GM19193 (cell line): ENCODE measurements around the gene SLC35D2.

Experiments
- POLR2A ChIP-seq: IDR thresholded peaks from 4 replicates; pipeline ENCODE4 v1.6.1; 2011; ENCODE audit not compliant: insufficient read depth, insufficient read length; ENCODE audit errors: extremely low read depth

Gene SLC35D2

GRCh38 chr9:96382175-96382574 is 1.3 kb downstream of the SLC35D2 start:
- TF ChIP-seq POLR2A: no peak

DNA sequence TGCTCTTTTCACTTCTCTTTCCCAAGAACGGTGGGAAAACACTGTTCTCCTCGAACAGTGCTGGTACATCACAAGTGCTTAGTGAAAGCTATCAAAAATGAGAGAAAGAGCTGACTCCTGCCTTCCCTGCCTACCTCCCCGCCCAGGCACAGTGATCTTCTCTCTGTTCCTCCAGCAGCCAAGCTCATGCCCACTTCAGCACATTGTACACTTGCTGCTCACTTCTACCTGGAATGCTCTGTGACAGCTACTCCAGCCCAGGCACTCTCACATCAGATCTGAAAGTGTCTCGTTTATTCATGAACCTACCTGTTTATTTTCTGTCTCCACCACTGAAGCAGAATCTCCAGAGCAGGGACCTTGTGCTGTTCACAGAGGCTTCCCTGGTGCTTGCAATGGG is 1.8 kb downstream of the SLC35D2 start:
- TF ChIP-seq POLR2A: no peak

DNA sequence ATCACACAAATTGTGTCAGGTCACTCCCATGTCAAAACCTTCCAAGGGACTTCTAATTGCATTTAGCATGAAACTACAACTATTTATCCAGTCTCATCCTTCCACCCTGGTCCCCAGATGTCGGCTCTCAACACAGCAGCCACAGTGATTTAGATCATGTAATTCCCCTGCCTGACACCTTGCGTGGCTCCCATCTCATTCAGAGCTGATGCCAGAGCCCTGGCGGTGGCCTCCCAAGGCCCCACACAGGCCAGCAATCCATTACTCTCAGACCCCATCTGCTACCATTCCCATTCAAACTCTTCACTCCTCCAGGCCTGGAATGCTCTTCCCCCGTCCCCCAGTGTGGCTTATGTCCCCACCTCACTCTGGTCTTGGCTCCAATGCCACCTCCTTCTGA is 2.4 kb downstream of the SLC35D2 start:
- TF ChIP-seq POLR2A: no peak

DNA sequence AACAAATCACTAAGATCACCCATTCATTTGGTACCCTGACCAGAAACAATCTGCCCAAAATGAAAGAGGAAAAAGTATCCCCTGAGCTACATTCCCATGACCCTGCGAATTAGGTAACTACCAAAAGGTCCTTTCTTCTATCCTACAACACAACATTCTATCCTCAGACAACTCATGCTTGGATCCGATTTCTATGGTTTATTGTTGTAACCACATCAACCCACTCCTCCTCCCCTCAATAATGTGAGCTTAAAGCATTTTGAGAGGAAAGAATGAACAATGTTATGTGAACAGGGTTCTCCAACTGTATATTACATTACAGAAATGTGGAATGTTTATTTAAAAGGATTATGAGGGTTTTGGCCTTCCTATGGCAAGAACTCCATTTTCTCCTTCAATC is 4.0 kb downstream of the SLC35D2 start:
- TF ChIP-seq POLR2A: no peak

DNA sequence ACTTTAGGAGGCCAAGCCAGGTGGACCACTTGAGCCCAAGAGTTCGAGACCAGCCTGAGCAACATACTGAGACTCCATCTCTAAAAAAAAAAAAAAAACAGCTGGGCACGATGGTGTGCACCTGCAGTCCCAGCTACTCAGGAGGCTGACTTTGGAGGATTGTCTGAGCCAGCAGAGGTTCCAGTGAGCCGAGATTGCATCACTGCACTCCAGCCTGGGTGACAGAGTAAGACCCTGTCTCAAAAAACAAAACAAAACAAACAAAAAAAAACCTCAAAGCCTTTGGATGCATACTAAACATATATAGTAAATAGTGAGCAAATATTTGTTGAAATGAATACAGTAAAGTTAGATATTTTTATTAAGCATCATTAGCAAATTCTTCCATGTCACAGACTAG is 5.3 kb downstream of the SLC35D2 start:
- TF ChIP-seq POLR2A: no peak

DNA sequence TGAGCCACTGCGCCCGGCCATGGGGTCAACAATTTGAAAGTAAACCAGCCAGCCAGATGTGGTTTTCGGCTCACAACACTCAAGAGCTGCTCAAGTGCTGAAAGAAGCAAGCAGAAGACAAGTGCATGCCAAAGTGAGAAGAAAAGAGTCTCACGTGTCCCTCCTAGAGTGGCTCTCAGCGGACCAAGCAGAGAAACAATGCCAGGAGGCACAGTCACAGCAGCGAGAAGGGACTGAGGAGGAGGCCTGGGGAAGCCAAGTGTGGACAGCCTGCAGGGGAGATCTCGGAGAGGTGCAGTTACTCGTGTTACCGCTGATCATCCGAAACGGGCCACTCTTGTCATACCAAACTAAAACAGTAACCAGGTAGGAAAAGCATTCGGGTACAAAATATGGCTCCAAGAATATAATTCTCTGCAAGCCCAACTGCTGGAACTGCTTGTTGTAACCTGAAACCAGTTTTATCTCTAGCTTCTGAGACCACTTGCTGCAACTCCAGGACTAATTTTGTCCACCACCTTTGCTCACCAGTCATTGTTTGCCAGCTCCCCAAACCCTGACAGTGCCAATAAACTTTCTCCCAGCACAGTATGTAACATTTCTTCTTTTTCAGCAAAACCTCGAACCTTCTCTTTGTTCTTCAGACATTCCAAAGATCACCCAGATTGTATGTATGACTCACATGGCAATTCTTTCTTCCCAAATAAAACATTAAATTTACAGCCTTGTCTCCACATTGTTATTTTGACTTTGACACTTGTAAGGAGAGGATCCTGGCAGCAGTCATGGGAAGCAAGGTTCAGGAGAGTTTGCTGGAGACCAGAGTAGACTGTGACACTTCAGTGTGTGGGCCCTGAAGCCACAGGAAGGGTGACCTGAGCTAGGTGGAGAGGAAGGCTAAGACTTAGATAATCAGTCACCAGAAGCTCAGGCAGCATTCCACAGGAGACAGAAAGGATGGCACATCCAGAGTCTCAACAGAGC is 6.3 kb downstream of the SLC35D2 start:
- no peak for TF ChIP-seq POLR2A

GRCh38 chr9:96367943-96368342 is 15.6 kb downstream of the SLC35D2 start:
- TF ChIP-seq POLR2A: no peak

GRCh38 chr9:96363175-96363967 is 20.1 kb downstream of the SLC35D2 start:
- TF ChIP-seq POLR2A: no peak

DNA sequence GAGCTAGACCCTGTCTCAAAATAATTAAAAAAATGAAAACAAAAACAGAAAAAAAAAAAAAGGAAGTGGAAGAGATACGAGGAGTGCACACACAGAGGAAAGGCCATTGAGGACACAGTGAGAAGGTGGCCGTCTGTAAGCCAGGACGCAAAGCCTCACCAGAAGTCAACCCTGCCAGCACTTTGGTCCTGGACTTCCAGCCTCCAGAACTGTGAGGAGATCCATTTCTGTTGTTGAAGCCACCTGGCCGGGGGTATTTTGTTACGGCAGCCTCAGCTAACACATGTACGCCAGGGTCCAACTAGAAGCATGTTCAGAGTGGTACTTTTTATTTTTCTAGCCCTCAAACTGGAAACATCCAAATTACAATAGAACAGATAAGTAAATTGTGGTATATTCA is 21.8 kb downstream of the SLC35D2 start:
- no peak for TF ChIP-seq POLR2A

- no peak for TF ChIP-seq POLR2A
Observed at GRCh38 chr9:96360976-96361375, 22.5 kb downstream of the SLC35D2 start.

- TF ChIP-seq POLR2A: no peak
Observed at GRCh38 chr9:96350866-96351265, 32.6 kb downstream of the SLC35D2 start.

DNA sequence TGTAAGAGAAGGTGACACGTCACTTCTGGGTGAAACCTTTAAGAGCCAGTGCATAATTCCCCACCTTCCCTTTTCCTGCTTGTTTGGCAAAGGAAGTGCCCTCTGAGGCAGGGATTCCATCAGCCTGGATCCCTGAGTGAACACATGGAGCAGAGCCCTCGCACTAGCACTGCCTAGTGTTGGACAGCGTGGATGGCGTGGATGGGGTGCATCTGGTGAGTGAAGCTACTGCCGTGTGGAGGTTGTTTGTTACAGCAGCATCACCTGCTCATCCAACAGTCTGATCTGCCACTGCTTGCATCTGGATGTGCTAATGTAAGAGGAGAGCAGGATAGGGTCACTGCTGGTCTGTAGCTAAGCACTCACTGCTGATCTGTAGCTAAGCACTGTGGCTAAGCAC is 35.2 kb downstream of the SLC35D2 start:
- no peak for TF ChIP-seq POLR2A

GRCh38 chr9:96345551-96345950 is 38.0 kb downstream of the SLC35D2 start:
- TF ChIP-seq POLR2A: no peak

DNA sequence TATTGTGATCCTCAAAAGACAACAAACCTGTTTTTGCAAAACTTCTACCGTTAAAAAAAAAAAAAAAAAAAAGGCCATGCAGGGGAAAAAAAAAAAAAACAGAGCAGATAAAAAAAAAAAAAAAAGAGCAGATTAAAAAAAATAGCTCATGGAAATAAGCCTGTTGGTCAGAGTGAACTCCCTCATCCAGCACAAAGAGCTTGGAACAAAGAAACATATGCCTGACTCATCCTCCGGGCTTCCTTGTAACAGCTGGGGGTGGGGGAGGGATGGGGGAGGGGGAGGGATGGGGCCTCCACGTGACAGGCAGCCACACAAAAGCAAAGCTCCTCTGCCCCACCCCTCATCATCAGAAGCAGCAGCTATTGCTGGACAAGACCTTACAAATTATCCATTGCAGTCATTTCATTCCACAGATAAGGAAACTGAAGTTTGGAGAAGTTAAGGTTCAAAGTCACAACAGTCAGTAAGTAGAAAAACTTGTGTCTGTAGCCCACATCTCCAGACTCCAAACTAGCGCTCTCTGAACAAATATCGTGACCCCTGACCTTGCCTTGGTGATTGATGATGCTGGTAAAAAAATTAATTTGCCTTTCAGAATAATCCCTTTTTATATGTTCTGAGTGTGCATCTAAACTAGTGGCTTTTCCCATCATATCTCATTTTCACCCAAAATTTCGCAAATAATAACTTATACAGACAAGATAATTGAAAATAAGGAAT is 38.9 kb downstream of the SLC35D2 start:
- no peak for TF ChIP-seq POLR2A
